Medulla oblongata (tissue), 1 donor: ENCODE measurements around the gene EGLN3.

Experiments
- DNase-seq: peaks from one replicate; pipeline ENCODE4 v3.0.0-alpha.2; 2015; ENCODE audit errors: extremely low spot score

The EGLN3 gene

DNA sequence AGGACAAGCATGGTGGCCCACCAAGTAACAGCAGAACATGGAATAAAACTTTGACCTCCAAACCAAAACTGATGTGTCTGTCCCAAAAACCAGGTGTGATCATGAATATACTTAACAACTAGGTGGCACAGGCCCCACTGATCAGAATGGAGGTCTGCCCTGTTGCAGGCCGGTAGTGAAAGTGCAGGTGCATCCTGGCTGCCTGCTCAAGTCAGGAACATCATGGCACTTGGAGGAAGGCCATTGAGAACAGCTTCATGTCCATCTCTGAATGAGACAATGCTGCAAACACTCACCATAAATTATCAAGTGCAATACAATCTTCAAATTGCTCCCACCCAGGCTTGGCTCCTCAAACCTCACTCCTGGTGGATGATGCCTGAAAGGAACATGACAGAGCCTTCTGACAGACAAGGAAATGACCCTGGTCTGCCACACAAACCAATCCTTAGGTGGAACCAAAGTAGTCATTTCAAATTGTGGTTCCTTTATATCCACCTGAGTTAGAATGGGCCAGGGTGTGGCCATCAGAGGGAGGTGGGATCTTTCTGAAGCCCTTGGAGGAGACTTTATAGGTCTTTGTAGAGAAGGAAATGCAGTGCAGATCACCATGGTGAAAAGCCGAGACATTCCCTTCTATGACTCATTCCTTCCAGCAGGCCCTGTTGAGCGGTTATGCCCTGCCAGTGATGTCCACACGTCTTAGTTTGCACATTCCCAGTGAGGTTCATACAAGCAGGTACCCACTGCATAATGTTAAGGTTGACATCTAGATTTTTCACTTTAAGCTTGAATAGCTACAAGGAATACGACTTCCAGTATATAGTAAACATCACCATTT lies 36.0 kb downstream of the EGLN3 start:
- no peak for DNase-seq

DNA sequence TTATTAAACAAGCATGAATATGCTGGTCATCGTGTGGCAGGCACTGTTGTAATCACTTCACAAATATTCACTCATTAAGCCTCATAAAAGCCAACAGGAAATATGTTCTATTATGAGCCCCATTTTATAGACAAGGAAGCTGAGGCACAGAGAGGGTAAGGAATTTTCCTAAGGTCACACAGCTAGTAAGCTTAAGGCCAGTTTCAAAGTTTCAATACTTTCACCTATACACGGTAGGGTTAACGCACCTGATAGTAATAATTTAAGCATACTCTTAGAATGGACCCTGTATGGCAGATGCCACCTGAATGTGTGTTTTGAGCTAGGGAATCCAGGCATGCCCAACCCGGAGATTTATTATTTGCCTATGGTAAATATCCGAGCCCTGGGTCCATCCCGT lies 39.8 kb downstream of the EGLN3 start:
- no peak for DNase-seq

DNA sequence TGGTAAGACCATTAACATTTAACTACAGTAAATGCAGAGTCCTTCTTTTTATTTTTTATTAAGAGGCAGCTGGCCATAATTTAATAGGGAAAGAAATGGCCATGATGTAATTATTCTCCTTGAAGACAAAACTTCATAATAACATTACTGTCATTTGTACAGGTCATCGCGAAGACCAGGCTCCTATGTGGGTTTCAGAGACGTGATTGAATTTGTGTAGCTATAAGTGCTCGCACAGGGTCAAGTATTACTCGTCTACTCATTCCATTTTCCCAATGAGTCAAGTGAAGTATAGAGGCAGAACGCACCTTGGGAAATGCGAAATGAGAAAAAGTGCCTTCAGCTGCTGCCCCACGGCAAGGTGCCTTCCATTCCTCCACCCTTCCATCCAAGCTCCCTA lies 40.4 kb downstream of the EGLN3 start:
- no peak for DNase-seq

DNA sequence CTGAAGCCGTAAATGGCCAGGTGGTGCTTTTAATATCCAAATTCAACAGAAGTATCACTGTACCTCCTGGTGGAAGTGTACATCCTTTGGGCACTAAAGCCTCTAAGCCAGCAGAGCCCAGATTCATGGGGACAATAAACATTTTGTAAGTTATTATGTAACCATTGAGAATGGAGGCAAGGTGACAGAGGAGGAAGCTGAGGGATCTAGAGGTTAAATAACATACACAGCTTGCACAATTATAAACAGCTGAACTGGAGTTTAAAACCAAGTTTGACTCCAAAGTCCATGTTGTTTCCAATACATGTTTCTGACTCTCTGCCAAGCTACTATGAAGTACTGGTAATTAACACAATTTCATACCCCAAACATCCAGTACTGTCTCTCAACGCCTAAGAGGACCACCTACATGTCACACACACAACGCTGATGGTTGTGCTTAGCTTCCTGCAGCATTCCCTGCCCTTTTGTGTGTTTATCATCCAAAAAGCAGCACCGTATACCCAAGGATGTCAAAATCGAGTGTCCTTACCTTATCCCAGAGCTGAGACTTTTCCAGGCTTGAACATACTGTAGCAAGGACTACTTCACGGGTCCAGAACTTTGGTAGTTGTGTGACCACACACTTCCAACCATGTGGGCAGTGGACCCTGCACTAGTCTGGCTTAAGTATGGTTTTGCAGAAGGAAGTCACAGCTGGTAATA lies 41.3 kb downstream of the EGLN3 start:
- no peak for DNase-seq

DNA sequence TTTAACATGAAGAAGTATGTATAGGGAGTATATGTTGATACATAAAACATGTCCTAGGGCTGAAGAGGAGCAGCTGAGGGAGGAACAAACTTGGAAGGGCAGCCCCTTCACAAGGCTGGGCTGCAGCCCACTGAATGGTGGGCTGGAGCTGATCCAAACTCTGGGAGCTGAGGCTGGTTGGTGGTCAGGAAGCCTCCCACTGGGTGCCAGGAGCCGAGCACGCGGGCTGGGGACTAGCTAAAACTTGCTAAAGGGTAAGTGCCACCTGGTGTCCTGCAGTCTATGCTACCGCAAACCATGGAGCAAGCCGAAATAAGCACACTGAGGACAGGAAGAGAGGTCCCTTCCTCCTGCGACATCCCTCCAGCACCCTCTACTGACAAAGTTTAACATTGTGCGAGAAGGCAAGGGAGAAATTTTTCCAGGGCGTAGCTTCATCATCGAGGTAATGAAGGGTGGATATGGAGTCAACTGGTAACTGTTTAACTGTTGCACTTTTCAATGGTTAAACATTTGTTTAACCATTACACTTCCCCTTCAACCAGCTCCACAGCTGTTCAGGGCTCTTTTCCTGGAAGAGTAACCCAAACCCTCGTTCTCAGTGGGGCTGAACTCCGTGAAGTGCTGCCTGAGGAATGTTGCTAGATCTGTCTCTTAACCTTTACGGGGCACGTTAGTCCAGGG lies 42.2 kb downstream of the EGLN3 start:
- DNase-seq: no peak

DNA sequence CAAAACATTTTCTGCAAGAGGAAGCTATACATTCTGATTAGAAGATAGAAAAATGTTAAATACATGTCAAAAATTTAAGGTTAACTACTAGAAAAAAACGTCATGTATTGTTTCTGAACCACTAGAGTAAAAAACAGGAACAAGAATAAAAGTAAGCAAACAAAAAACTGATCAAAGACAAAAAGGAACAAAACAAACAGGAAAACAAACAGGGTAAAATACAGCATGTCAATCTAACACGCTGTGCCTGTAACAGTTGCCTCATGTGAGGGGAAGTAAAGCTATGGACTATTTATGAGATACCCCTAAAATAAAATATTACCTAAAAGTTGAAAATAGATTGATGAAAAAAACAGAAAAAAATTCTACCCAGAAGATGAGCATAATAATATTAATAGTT lies 43.9 kb downstream of the EGLN3 start:
- no peak for DNase-seq

DNA sequence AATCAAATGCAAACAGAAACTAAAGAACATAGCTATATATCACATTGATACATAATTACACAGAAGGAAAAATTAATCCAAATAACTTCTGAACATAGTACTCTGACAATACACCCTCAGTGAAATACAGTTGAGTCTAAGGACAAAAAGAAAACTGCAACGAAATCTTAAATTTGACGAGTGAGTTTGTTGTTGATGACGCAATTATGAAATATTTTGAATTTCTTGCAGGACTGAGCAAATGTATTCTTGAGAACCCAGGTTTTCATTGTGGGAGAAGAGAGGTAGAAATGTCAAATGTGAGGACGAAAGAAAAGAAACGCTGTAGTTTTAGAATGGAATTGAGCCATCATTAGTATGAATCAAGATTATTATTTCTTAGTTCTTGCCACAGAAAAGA lies 46.3 kb downstream of the EGLN3 start:
- no peak for DNase-seq

DNA sequence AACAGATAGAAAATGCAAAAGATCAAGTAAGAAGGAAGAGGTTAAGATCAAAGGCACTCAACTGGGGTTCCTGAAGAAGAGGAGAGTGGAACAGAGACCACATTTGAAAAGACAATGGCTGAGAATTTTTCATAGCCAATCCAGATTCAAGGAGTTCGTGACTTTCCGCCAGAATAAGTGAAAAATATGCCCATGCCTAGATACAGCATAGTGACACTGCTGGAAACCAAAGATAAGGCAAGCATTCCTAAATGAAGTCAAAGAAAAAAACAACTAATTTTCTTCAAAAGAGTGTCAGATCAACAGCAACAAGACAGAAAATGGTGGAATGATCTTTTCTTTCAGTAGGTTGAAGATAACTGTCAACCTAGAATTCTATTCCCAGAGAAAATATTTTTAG lies 47.5 kb downstream of the EGLN3 start:
- no peak for DNase-seq

DNA sequence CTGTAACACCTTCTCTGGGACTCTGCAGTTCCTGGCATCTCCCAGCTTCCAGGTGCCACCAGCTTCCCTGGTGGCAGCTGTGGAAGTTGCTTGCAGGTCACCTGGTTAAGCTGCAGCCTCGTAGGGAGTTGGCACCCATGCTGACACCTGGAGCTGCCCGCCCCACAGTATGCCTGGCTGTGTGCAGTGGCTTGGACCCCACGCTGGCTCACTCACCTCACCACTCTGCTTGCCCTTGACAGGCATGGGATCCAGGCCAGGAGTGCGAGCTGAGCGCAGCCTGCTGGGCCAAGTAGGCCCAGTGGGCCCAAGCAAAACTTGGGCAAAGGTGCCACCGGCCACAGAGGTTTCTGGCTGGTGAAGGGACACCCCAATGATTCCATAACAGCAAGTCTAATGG lies 48.5 kb downstream of the EGLN3 start:
- DNase-seq: no peak

DNA sequence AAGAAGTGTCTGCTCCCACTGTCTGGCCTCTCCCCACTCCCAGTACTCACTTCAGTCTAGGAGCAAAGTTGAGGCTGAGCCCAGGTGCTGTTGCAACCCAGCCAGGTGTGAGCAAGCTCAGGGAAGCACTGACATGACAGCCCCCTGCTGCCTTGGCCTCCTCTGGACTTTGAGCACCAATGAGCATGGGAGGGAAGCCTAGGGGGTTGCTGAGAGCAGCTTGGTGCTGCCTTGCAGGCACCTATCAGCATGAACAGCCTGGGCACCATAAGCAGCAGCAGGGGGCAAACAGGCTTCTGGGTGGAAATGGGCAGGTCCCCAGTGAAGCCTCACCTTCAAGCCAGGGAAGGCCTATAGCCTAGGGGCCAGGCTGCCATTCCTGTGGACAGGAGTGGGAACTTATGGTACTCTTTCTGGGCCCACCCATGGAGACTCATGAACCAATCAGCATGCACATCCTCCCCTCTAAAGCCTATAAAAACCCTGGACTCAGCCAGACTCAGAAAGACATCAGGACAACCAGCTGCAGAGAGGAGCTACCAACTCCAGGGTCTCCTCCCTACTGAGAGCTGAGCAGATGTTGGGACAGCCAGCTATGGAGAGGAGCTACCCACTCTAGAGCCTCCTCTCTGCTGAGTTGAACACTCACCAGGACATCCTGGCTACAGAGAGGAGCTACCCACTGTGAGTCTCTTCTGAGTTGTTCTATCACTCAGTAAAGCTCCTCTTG lies 49.3 kb downstream of the EGLN3 start:
- DNase-seq: no peak

DNA sequence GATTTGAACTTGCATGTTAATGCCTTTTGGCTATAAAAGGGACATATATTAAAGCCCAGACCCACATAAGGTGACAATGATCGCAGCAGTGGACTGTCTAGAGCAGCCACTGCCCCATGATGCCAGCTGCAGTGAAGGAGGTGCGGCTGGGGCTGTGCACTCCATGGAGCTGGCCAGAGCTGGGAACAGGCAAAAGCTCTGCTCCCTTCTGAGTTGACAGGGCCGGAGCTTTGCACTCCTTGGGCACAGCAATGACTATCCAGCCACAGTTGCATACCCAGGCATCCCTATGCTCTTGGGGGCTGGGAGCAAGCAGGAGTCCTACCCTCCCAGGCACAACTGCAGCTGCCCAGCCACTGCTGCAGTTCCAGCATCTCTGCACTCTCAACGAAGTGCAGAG lies 50.2 kb downstream of the EGLN3 start:
- no peak for DNase-seq

DNA sequence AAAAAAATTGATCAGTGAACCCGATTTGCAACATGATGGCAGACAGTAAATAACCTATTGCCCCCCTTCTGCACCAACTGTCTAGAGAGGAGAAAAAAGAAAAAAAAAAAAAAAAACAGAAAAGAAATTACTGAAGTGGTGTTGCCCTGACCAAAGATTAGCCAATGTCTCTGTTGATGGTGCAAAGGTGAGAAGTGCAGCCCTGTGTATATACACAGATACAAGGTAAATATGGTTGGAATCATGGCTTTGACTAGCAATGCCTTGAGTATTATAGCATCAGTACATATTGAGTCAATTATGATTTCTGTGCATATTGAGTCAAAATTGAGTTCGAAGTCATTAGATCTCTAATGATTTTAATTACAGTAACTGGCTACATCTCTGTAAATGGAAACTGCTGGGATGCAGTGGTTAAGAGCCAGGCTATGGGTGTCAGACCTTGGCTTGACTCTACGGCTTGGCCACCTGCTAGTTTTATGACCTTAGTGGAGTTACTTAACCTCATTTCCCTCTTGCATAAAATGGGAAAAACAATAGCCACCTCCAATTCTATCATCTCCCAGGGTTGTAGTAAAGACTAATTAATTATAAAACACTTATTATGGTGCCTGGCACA lies 51.0 kb downstream of the EGLN3 start:
- DNase-seq: no peak

DNA sequence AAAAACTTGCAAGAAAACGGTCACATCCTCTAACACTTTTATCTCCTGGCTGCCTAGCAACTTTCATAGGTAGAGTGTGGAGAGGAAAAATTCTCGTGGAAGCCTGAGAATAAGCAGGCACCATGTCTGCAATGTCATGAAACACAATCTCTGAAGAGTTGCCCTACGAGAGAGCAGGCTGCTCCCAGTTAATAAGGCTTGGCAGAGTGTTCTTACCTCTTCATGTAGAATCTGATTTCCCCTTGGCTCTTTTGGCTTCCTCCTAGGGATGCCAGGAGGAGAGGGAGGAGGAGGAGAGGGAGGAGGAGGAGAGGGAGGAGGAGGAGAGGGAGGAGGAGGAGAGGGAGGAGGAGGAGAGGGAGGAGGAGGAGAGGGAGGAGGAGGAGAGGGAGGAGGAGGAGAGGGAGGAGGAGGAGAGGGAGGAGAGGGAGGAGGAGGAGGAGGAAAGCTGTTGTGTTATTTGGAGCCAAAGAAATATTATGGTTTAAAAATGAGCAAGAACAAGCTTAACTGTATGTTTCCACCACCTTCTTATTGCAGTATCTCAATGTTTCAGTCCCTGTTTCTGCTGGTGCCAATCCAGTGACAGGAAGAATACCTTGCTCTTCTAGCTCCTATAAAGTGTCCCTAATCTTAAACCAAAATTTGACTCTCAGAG lies 52.9 kb downstream of the EGLN3 start:
- DNase-seq: no peak

DNA sequence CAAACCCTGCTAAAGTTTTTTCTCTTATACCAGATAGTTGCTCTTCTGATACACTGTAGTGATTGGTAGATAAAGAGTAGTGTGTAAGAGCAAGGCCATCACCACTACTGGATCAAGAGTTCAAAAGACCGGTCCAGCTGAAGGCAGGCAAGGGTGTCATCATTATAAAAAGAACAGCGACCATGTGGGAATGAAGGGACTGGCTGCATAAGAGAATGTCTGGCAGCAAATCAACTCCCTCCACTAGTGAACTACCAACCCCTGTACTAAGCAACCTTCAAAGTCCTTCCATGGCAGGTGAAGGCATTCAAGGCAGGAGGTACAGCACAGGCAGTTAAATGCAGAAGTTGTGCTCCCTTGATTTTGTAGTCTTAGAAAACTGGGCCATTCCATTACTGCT lies 53.5 kb downstream of the EGLN3 start:
- no peak for DNase-seq

DNA sequence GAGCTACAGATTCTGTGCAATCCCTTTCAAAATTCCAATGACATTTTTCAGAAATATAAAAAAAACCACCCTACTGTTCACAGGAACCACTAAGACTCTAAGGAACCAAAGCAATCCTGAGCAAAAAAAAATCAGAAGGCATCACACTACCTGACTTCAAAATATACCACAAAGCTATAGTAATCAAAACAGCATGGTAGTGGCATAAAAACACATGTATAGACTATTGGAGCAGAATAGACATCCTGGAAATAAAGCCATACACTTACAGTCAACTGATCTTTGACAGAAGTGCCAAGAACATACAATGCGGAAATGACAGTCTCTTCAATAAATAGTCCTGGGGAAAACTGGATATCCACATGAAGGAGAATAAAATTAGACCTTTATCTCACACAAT lies 56.5 kb downstream of the EGLN3 start:
- DNase-seq: no peak

DNA sequence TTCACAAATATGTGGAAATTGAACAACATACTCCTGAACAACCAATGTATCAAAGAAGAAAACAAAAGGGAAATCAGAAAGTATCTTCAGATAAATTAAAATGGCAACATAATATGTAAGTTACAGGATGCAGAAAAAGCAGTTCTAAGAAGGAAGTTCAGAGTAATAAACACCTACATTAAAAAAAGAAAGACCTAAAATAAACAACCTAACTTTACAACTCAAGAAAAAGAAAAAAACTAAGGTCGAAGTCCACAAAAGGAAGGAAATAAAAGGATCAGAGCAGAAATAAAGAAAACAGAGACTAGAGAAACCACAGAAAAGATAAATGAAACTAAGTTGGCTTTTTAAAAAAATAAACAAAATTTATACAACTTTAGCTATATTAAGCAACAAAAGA lies 59.2 kb downstream of the EGLN3 start:
- no peak for DNase-seq

DNA sequence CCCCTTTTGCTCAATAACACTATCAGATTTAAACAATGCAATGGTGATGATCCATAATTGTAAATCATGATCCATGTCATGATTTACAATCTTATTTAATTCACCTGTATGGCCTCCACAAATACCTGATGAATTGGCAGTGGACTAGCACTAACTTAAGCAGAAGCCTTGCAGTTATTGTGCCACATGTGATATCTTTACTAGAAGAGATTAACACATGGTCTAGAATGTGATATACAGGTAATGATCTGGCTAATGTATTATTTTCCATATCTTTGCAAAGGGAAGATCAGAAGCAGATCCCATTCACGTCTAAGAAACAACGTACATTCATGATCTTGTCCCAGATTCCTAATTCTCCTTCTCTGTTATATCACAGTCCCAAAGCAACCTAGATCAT lies 66.0 kb downstream of the EGLN3 start:
- no peak for DNase-seq

DNA sequence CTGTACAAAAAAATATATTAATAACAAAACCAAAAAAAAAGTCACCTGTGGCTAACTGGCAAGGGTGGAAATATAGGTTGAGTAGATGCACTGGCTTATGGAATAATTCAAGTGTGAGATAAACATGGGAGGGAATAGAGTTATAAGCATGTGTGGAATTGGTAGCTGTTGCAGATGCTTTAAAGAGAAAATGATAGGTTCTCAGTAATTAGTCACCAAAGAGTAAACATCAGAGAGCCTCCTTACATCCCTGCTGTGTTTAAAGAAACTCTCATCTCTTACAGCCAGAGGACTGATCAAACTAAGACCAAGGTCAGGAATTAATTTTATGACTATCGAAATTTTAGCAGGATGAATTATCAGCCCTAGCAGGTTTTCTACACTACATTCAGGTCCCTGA lies 70.5 kb downstream of the EGLN3 start:
- DNase-seq: no peak

DNA sequence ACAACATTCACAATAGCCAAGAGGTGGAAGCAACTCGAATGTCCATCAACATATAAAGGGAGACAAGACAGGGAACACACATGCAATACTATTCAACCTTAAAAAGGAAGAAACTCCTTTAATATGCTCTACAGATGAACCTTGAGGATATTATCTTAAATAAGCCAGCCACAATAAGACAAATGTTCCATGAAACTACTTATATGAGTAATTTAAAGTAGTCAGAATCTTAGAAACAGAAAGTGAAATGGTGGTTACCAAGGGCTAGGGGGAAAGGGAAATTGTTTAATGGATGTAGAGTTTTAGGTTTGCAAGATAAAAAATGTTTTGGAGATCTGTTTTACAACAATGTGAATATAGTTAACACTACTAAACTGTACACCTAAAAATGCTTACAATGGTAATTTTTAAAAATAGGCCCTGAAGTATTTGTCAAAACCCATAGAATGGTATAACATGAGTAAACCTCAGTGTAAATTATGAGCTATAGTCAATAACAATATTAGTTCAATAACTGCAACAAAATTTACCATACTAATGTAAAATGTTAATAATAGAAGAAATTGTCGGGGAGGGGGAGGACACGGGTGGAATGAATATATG lies 71.1 kb downstream of the EGLN3 start:
- no peak for DNase-seq

DNA sequence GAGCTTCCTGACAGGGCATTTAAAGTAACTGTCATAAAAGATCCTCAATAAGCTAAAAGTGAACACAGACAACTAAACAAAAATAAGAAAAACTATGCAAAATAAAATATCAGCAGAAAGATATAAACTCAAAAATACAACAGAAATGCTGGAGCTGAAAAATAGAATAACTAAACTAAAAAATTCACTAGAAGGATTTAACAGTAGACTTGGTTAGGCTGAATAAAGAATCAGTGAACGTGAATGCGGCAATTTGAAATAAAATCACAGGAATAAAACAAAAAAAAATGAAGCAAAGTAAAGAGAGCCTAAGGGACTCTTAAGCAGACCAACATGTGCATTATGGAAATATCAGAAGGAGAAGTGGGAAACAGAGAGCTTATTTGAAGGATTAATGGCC lies 74.6 kb downstream of the EGLN3 start:
- no peak for DNase-seq
